HG02610 (cell line): Measurements from ENCODE around the gene CCDC178.
"Not testable (repeated sequence)": the region's sequence is repeated elsewhere in the genome, so short reads cannot be mapped to it uniquely, and the experiment has no call there.

Source experiments
- ATAC-seq: cut with Tn5 transposase; IDR thresholded peaks from one replicate; pipeline ENCODE4 v1.9.1; 2021; ENCODE audit warnings: mild to moderate bottlenecking, moderate library complexity; ENCODE audit not compliant: unreplicated experiment

Gene CCDC178

GRCh38 chr18:33355756-33356155 is 84.8 kb downstream of the CCDC178 start:
- ATAC-seq: no peak

- ATAC-seq: no peak
These were observed 85.3 kb downstream of the CCDC178 start for GRCh38 chr18:33355263-33355662.

GRCh38 chr18:33350256-33350655 is 90.3 kb downstream of the CCDC178 start:
- ATAC-seq: no peak

- ATAC-seq: not testable (repeated sequence)
These were observed 100.8 kb downstream of the CCDC178 start for GRCh38 chr18:33339733-33340132.

GRCh38 chr18:33334781-33335180 is 105.7 kb downstream of the CCDC178 start:
- no peak for ATAC-seq

GRCh38 chr18:33330711-33331110 is 109.8 kb downstream of the CCDC178 start:
- ATAC-seq: no peak

- no peak for ATAC-seq
These were observed 113.5 kb downstream of the CCDC178 start for GRCh38 chr18:33326975-33327374.

GRCh38 chr18:33317640-33318039 is 122.9 kb downstream of the CCDC178 start:
- no peak for ATAC-seq

GRCh38 chr18:33316146-33316587 is 124.4 kb downstream of the CCDC178 start:
- no peak for ATAC-seq

- no peak for ATAC-seq
These were observed 133.0 kb downstream of the CCDC178 start for GRCh38 chr18:33307520-33307919.

GRCh38 chr18:33304277-33304676 is 136.2 kb downstream of the CCDC178 start:
- ATAC-seq: no peak

GRCh38 chr18:33291539-33291938 is 149.0 kb downstream of the CCDC178 start:
- ATAC-seq: no peak

- no peak for ATAC-seq
These were observed 152.3 kb downstream of the CCDC178 start for GRCh38 chr18:33288082-33288716.

GRCh38 chr18:33282709-33283333 is 157.7 kb downstream of the CCDC178 start:
- ATAC-seq: no peak

- ATAC-seq: no peak
These were observed 158.4 kb downstream of the CCDC178 start for GRCh38 chr18:33282142-33282541.

- no peak for ATAC-seq
These were observed 163.1 kb downstream of the CCDC178 start for GRCh38 chr18:33277431-33277830.

- no peak for ATAC-seq
These were observed 164.7 kb downstream of the CCDC178 start for GRCh38 chr18:33275843-33276242.

- ATAC-seq: no peak
These were observed 170.2 kb downstream of the CCDC178 start for GRCh38 chr18:33270297-33270696.

GRCh38 chr18:33269223-33269622 is 171.3 kb downstream of the CCDC178 start:
- no peak for ATAC-seq

GRCh38 chr18:33264566-33264965 is 176.0 kb downstream of the CCDC178 start:
- no peak for ATAC-seq

- peak; percentile 57 for ATAC-seq
These were observed 201.2 kb downstream of the CCDC178 start for GRCh38 chr18:33239298-33239697.

- no peak for ATAC-seq
These were observed 208.2 kb downstream of the CCDC178 start for GRCh38 chr18:33232318-33232626.
